Activated B cell treated with CpG ODN at 0.5 μM for 24 hours (primary cell): ENCODE measurements around the gene HOXD12. TPM values are rescaled to one million over a fixed set of nuclear protein-coding genes. Genes with fewer than 3 reads are reported as not detected.

Source experiments
- ATAC-seq: fragments of 200-7000 bp; cut with Tn5 transposase; one replicate; pipeline ENCODE4 v1.10.0; 2021; ENCODE audit warnings: low read depth, mild to moderate bottlenecking, moderate library complexity
- CTCF ChIA-PET: fragments of 350-600 bp; sonication (Branson Sonifier 250); formaldehyde crosslinking; loops from one replicate; lab custom pipeline; 2021; ENCODE audit warnings: antibody characterized with exemption; lab: Charles Lee
- POLR2A ChIA-PET: fragments of 350-600 bp; sonication (Branson Sonifier 250); formaldehyde crosslinking; loops from one replicate; lab custom pipeline; 2021; ENCODE audit warnings: antibody characterized with exemption; lab: Charles Lee
- DNase-seq: peaks from one replicate; pipeline ENCODE4 v3.0.0; 2022
- H3K27ac Mint-ChIP-seq: one replicate; pipeline ENCODE4 v1.8.0; 2020; ENCODE audit warnings: mixed read lengths
- H3K27me3 Mint-ChIP-seq: one replicate; pipeline ENCODE4 v1.8.0; 2021; ENCODE audit warnings: mixed read lengths
- H3K36me3 Mint-ChIP-seq: one replicate; pipeline ENCODE4 v1.8.0; 2021; ENCODE audit warnings: low read depth, mixed read lengths
- H3K4me1 Mint-ChIP-seq: one replicate; pipeline ENCODE4 v1.8.0; 2021; ENCODE audit warnings: mixed read lengths
- H3K4me3 Mint-ChIP-seq: one replicate; pipeline ENCODE4 v1.8.0; 2020; ENCODE audit warnings: mild to moderate bottlenecking, mixed read lengths
- H3K9me3 Mint-ChIP-seq: one replicate; pipeline ENCODE4 v1.8.0; 2020; ENCODE audit warnings: mixed read lengths
- intact Hi-C: fragments of 100-400 bp; cut with micrococcal nuclease; formaldehyde crosslinking; loops from one replicate; pipeline ENCODE4 v1.15.1; 2024
- total RNA-seq: library from RNA; stranded (reverse); gene quantifications from 2 replicates; pipeline ENCODE4 v1.2.3, GENCODE V29; 2022
- TF ChIP-seq, protein P1 (sequence below): fragments of 200-600 bp; IDR thresholded peaks from one replicate; pipeline ENCODE4 v1.8.0; 2022; ENCODE audit warnings: antibody characterized with exemption, mild to moderate bottlenecking

Gene HOXD12
- total RNA-seq, 1 donor from 2014 or later = not detected

DNA sequence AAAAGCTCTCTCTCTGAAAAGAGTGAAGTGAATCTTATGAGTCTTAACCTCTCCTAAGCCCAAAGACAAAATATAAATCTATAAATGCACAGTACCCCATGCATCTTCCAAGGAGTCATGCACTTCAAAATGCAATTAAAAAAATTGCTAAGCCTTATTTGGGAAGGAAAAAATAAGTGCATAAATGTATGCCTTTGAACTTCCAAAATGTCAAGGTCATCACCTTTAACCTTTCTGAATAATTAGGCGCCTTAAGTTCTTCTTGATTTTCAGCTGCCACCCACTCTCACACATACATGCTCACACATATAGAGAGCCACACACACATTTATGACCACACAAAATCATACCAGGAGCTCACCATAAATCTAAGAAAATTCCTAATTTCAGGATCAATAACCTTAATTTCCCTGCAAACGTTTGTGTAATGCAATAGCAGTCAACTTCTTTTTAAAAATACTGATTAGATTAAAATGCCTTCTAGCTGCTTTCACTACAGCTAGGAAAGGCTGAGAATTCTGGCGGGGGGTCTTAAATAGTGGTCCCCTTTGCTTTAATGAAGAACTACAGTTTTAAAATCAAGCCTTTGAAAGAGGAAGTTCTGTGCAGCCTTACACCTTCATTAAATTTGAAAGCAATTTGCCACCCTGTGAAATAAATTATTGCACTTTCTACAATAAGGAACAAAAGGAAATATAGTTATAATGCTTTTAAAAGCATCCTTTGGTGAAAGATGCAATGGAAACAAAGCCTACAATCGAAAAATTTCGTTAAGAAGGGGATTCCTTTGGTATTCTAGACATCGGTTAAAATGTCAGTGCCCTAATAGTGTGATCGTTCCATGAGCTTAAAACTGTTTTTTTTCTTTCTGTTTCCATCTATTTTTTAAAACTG is 11.1 kb downstream of the HOXD12 start:
- intact Hi-C loops = loop anchor here (2.0 kb wide), 1 partner anchor 26 kb away; no protein-coding TSS in a partner anchor
- Mint-ChIP-seq H3K27me3 (peaks cover 63% of the 10 kb centered on the region), H3K9me3 (peaks cover 3% of the 10 kb centered on the region), H3K4me3 (no peak overlapping the region), H3K27ac (no peak overlapping the region), H3K36me3 (no peaks in the 10 kb centered on the region), H3K4me1 (peaks cover 15% of the 10 kb centered on the region)
- ChIA-PET CTCF (interaction anchor here (0.8 to 1.2 kb wide), 2 partner anchors 16 to 541 kb away, joined by 3 to 7 read pairs; no protein-coding TSS in a partner anchor), POLR2A (no interaction called here)
- ATAC-seq (no peak), DNase-seq (no peak)
- TF ChIP-seq, protein P1, sequence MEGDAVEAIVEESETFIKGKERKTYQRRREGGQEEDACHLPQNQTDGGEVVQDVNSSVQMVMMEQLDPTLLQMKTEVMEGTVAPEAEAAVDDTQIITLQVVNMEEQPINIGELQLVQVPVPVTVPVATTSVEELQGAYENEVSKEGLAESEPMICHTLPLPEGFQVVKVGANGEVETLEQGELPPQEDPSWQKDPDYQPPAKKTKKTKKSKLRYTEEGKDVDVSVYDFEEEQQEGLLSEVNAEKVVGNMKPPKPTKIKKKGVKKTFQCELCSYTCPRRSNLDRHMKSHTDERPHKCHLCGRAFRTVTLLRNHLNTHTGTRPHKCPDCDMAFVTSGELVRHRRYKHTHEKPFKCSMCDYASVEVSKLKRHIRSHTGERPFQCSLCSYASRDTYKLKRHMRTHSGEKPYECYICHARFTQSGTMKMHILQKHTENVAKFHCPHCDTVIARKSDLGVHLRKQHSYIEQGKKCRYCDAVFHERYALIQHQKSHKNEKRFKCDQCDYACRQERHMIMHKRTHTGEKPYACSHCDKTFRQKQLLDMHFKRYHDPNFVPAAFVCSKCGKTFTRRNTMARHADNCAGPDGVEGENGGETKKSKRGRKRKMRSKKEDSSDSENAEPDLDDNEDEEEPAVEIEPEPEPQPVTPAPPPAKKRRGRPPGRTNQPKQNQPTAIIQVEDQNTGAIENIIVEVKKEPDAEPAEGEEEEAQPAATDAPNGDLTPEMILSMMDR = no peak

DNA sequence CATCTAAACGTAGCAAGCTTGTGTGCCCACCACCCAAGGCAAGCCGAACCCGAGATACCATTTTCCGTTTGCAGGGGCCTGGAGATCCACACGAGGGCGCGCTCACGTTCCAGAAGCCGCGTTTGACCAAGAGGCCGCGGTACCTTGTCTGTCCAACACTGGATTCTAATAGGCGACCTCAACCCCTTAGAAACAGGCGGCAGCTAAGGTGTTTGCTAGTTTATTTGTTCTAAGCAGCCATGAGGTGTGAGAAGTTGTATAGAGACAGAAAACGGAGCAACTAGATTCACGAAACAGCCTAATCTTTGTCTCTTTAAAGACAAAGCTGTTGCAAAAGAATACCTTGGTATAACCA is 11.7 kb downstream of the HOXD12 start:
- peaks cover 10% of the 10 kb centered on the region for H3K4me1 Mint-ChIP-seq
- DNase-seq = no peak
- peaks cover 62% of the 10 kb centered on the region for H3K27me3 Mint-ChIP-seq
- no peak overlapping the region for H3K4me3 Mint-ChIP-seq
- ChIA-PET POLR2A (no interaction called here), CTCF (interaction anchor here (0.8 to 1.2 kb wide), 2 partner anchors 16 to 540 kb away, joined by 3 to 7 read pairs; no protein-coding TSS in a partner anchor)
- H3K9me3 Mint-ChIP-seq = peaks cover 1% of the 10 kb centered on the region
- TF ChIP-seq, protein P1 = no peak
- no peak overlapping the region for H3K27ac Mint-ChIP-seq
- intact Hi-C loops = loop anchor here (2.0 kb wide), 1 partner anchor 26 kb away; no protein-coding TSS in a partner anchor
- ATAC-seq = no peak
- no peaks in the 10 kb centered on the region for H3K36me3 Mint-ChIP-seq

DNA sequence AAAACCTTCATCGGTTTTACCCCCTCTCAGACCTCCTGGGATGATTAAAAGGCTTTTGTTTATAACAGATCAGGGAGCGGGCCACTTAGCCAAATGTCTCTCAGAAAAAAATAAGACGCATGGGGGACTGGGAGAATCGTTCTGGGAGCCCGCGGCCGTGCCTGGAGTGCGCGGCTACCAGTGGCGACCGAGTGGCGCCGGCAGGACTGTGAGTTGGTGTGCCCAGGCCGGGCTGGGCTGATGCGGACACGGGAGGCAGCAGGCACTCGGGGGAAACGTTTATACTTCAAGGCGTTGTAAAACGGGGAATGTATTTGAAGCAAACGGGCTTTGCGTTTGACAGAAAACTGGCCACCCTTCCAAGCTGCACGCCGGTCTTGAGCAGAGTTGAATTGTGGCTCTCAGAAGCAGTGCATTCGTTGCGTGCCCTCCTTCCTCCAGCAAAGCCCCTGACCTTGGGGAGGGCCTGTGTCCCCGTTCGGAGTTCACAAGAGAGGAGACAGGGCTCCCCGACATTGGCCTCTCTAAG is 12.3 kb downstream of the HOXD12 start:
- Mint-ChIP-seq H3K27ac (no peak overlapping the region), H3K4me3 (no peak overlapping the region), H3K9me3 (no peaks in the 10 kb centered on the region), H3K36me3 (no peaks in the 10 kb centered on the region), H3K27me3 (peaks cover 66% of the 10 kb centered on the region), H3K4me1 (peaks cover 7% of the 10 kb centered on the region)
- intact Hi-C loops = loop anchor here (2.0 kb wide), 1 partner anchor 27 kb away; no protein-coding TSS in a partner anchor
- DNase-seq (no peak), ATAC-seq (no peak)
- TF ChIP-seq, protein P1 = no peak
- POLR2A ChIA-PET = no interaction called here
- CTCF ChIA-PET = no interaction called here

DNA sequence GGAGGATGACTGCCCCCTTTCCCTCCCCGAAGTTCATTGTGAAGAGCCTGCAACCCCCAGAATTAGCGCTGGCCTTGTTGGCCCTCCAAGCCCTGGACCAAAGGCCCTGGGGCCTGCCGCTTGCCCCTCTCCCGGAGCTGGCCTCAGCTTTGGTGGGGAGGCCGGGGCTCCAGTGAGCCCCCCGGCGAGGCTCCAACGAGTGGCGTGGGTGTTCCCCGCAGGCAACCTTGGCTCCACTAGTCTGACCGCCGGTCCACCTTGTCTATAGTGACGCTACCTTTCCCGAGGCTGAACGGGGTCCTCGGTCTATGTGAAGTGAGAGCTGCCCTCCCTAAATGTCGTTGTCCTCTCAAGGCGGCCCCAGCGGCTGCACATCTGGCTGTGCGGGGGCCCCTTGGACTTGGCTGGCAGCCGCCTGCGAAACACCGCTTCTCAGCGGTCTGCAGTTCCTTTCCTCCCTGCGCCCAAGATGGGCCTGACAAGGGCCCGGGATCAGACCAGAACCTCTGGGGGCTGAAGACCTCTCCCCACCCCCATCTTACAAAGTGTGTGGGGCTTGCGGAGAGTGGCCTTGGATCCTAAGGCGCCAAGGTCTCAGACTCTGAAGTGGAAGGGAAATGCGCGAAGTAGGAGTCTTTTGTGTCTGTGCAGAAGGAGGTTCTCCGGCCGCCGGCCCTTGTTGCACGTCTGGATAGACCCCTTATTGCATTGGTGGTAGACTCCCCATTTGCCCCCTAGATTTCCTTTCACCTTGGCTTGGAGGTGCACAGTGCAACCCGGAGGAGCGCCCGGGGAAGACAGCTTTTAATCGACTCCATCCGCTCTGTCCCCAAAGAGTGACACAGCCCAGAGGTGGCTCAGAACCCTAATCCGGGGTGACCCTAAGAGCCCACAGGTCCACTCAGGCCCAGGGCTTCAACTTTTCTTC is 13.0 kb downstream of the HOXD12 start:
- no peaks in the 10 kb centered on the region for H3K9me3 Mint-ChIP-seq
- ChIA-PET CTCF (no interaction called here), POLR2A (no interaction called here)
- H3K36me3 Mint-ChIP-seq = no peaks in the 10 kb centered on the region
- peaks cover 4% of the 10 kb centered on the region for H3K4me1 Mint-ChIP-seq
- no peak overlapping the region for H3K4me3 Mint-ChIP-seq
- peaks cover 67% of the 10 kb centered on the region for H3K27me3 Mint-ChIP-seq
- ATAC-seq = no peak
- no peak for DNase-seq
- intact Hi-C loops = no loop called here
- TF ChIP-seq, protein P1 = no peak
- H3K27ac Mint-ChIP-seq = no peak overlapping the region
